Measurements from ENCODE around the gene PTPRJ.

The PTPRJ gene

GRCh38 chr11:48052183-48053044, 72.1 kb downstream of the PTPRJ start:
- in situ Hi-C loops (cut with HindIII; ENCODE audit: low sequenced_read_pairs), result no loop called here
- DNase-seq (ENCODE audit: low read depth, low spot score), result peak; percentile 58
- TF ChIP-seq CTCF (IDR thresholded peaks at IDR 0.05; ENCODE audit: low read depth, low read length), result no peak
- H3K4me3 ChIP-seq (ENCODE audit: low read depth, low read length), result no peak overlapping the region

DNA sequence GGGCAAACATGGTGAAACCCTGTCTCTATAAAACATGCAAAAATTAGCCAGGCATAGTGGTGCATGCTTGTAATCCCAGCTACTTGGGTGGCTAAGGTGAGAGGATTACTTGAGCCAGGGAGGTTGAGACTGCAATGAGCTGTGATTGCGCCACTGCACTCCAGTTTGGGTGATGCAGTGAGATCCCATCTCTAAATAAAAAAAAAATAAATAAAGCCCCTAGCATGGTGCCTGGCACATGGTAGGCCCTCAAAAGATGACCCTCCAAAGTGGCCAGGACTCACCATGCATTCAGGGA, 74.6 kb downstream of the PTPRJ start:
- no peak overlapping the region for H3K4me3 ChIP-seq (ENCODE audit: low read depth, low read length)
- TF ChIP-seq CTCF (IDR thresholded peaks at IDR 0.05; ENCODE audit: low read depth, low read length), result no peak

DNA sequence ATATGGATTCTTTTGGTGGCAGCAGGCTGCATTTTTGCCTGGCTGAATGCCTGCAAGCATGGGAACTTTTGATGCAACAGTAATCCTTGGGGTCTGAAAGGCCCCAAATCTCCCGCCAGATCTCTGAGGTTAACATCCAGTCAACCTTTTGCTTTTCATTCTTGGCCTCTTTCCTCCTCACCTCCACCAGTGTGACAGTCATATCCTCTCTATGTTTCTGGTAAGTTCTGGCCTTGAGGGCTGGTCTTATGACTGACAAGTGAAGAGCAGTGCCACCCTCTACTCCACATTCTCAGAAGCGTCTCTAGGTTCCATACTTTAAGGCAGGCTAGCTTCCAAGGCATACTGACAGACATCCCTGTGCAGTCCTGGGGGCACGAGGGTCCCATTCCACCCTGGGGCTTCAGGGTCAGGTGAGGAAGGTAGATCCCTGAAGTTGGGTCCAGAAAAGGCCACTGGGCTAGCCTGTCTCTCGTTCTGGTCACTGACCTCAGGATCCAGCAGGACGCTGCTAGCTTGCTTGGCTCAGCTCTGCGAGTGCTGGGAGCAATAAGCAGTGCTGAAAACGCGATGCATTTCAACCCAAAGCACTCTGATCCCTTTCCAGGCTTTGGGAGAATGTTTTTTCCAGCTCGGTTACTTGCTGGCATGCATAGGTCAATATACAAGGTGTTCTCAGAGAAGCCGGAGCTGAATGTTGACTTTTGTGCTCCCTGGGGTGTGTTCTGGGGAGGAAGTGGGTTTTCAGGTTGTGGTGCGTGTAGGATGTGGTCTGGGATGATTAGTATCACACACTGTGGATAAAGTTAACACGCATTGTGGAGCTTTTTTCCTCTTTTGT, 75.2 kb downstream of the PTPRJ start:
- in situ Hi-C loops (cut with HindIII; ENCODE audit: low sequenced_read_pairs), result no loop called here
- no peak overlapping the region for H3K4me3 ChIP-seq (ENCODE audit: low read depth, low read length)
- TF ChIP-seq CTCF (IDR thresholded peaks at IDR 0.05; ENCODE audit: low read depth, low read length), result no peak
- peak; percentile 87 for DNase-seq (ENCODE audit: low read depth, low spot score)

More for the DNA sequence above, 74.6 kb downstream of the PTPRJ start:
- in situ Hi-C loops (cut with HindIII; ENCODE audit: low sequenced_read_pairs), result no loop called here
- DNase-seq (ENCODE audit: low read depth, low spot score), result no peak

- no peak for TF ChIP-seq CTCF (IDR thresholded peaks at IDR 0.05; ENCODE audit: low read depth, low read length)
- DNase-seq (ENCODE audit: low read depth, low spot score), result no peak
- in situ Hi-C loops (cut with HindIII; ENCODE audit: low sequenced_read_pairs), result no loop called here
- no peak overlapping the region for H3K4me3 ChIP-seq (ENCODE audit: low read depth, low read length)
These were observed 76.2 kb downstream of the PTPRJ start for GRCh38 chr11:48056325-48057183.

DNA sequence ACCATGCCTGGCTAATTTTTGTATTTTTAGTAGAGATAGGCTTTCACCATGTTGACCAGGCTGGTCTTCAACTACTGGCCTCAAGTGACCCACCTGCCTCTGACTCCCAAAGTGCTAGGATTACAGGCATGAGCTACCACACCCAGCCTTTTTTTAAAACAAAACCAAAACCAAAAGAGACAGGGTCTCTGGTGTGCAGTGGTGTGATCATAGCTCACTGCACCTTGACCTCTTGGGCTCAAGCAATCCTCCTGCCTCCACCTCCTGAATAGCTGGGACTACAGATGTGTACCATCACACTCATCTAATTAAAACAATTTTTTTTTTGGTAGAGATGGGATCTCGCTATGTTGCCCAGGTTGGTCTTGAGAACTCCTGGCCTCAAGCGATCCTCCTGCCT, 77.7 kb downstream of the PTPRJ start:
- DNase-seq (ENCODE audit: low read depth, low spot score), result no peak
- in situ Hi-C loops (cut with HindIII; ENCODE audit: low sequenced_read_pairs), result no loop called here
- no peak overlapping the region for H3K4me3 ChIP-seq (ENCODE audit: low read depth, low read length)
- TF ChIP-seq CTCF (IDR thresholded peaks at IDR 0.05; ENCODE audit: low read depth, low read length), result no peak

DNA sequence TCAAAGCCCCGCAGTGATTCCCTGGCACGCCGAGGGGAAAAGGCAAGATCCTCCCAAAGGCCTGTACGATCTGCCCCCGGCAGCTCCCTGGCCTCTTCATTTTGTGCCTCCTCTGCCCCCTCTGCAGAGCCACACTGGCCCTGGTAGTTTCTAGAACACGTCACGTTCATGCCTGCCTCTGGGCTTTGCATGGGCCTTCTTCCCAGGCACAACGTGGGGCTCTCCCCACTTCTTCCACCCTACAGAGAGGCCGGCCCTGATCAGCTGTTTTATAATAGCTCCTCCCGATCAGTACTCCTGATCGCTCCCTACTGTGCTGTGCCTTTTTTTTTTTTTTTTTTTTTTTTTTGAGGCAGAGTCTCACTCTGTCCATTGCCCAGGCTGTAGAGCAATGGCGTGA, 78.4 kb downstream of the PTPRJ start:
- DNase-seq (ENCODE audit: low read depth, low spot score), result no peak
- TF ChIP-seq CTCF (IDR thresholded peaks at IDR 0.05; ENCODE audit: low read depth, low read length), result no peak
- in situ Hi-C loops (cut with HindIII; ENCODE audit: low sequenced_read_pairs), result no loop called here
- H3K4me3 ChIP-seq (ENCODE audit: low read depth, low read length), result no peak overlapping the region

All from astrocyte of the spinal cord (primary cell).